Astrocyte of the spinal cord (primary cell): ENCODE results near the gene BCAS4.

ENCODE experiments used
- DNase-seq: peaks from one replicate; pipeline ENCODE4 v3.0.0; 2011; ENCODE audit warnings: low read depth, low spot score
- H3K4me3 ChIP-seq: 2 replicates; pipeline ENCODE4 v1.5.1; 2011; ENCODE audit warnings: low read depth, mild to moderate bottlenecking, low read length, moderate library complexity
- in situ Hi-C: cut with HindIII; loops from 2 replicates; pipeline ENCODE4 v1.10.0; 2017; ENCODE audit warnings: low sequenced_read_pairs
- TF ChIP-seq, protein P1 (sequence below): IDR thresholded peaks from 2 replicates; pipeline ENCODE4 v1.5.1; 2012; ENCODE audit warnings: low read depth, mild to moderate bottlenecking, low read length, inconsistent platforms

BCAS4 gene

DNA sequence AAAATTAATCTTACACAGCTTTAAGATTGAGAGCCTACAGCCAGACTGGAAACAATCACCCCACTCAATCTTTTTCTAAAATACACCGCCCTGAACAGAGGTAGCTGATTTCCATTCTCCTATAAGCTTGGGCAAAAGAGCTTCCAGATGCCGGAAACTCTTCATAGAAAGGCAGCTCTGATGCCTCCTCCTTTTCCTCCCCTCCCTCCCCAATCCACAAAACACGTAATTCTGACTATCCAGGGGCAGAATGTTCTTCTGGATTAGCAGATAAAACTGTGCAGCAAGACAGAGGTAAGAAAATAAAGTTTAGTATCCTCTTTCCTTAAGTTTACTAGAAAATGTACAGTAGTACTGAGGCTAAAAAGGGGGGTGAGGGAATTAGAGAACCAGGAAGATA lies 120.6 kb downstream of the BCAS4 start:
- no peak for DNase-seq
- TF ChIP-seq, protein P1, sequence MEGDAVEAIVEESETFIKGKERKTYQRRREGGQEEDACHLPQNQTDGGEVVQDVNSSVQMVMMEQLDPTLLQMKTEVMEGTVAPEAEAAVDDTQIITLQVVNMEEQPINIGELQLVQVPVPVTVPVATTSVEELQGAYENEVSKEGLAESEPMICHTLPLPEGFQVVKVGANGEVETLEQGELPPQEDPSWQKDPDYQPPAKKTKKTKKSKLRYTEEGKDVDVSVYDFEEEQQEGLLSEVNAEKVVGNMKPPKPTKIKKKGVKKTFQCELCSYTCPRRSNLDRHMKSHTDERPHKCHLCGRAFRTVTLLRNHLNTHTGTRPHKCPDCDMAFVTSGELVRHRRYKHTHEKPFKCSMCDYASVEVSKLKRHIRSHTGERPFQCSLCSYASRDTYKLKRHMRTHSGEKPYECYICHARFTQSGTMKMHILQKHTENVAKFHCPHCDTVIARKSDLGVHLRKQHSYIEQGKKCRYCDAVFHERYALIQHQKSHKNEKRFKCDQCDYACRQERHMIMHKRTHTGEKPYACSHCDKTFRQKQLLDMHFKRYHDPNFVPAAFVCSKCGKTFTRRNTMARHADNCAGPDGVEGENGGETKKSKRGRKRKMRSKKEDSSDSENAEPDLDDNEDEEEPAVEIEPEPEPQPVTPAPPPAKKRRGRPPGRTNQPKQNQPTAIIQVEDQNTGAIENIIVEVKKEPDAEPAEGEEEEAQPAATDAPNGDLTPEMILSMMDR = no peak
- in situ Hi-C loops = no loop called here
- H3K4me3 ChIP-seq = no peak overlapping the region

DNA sequence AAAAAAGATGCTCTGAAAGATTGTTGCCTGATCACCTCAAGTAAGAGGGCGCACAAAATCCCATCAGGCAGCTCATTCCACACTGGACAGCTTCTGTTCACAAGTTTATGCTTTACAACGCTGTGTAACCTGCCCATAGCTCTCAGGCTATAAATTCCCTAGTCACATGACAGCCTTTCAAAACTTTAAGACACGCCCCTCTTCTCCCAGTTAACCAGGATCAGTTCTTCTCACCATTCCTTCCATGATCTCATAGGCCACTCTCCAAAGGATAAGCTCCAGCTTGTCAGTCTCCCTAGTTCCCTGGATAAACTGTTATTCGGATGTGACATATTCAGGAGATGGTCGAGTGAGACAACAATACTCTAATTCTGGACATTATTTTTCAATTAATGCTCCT lies 121.4 kb downstream of the BCAS4 start:
- no peak for DNase-seq
- in situ Hi-C loops = no loop called here
- H3K4me3 ChIP-seq = no peak overlapping the region
- TF ChIP-seq, protein P1 = no peak

DNA sequence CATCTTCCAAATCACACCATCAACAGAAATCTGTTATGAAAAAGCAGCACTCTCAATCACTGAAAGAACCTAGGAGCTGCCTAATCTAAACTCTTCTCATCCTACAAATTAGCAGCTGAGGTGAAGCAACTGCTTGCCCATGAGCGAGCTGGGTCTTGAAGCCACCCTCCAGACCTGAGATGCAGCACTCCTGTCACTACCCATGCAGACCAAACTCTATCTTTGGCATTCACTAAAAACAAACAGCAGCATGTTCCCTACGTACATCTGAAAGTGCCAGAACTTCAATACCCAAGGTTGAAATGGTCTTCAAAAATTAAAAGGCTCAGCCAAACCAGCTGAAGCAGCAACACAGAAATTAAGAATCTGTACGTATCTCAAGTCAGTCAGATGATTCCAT lies 122.1 kb downstream of the BCAS4 start:
- DNase-seq = no peak
- TF ChIP-seq, protein P1 = no peak
- no peak overlapping the region for H3K4me3 ChIP-seq
- in situ Hi-C loops = no loop called here

DNA sequence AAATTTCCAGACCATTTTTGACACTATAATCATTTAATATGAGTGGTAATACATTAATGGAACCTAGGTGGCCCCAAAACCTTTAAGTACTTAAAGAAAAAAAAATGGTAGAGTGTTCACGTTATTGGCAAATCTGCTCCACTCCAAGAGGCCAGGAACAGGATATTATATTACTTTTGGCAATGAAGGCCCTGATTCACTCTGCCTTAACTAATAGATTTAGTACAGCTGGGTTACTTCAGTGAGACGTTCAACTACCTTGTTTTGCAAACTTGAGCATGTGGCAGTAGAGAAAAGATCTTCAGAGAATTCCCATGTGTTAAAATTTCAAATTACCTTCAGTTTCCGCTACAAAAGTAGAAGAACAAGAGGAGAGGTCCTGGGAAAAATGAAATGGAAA lies 123.5 kb downstream of the BCAS4 start:
- peak; percentile 47 for DNase-seq
- TF ChIP-seq, protein P1 = no peak
- H3K4me3 ChIP-seq = no peak overlapping the region
- in situ Hi-C loops = no loop called here

DNA sequence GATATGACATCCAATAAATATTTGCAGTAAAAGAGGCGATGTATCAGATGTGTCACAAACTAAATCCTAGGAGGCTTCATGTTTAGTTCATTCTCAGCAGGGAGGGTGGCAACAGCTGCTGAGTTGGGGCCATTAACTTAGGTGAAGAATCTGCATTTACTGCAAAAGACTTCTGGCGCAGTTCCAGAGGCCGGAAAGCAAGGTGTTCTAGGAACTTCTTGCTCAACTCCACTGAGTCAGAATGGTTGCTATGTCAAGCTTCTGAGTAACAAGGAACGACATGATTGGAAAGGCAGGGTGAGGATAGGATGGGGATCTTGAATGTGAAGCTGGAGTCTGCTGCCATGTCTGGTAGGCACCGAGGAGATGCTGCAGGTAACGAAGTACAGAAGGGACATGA lies 124.7 kb downstream of the BCAS4 start:
- H3K4me3 ChIP-seq = no peak overlapping the region
- in situ Hi-C loops = no loop called here
- TF ChIP-seq, protein P1 = no peak
- DNase-seq = peak; percentile 81

DNA sequence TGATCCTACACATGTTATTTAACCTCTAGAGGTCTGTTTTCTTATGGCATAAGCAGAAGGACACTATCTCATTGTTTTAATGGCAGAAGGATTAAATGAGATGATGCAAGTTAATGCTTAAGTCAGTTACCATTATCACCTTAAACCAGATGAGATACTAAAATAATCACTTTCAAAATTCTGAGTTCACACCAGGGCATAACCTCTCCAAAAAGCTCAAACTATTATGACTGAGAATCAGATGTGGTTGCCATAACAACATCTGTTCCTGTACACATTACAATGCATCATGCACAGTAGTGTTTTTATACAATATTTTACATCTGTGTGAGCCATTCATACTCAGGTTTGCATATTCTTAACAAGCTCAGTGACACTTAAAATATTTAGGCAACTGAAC lies 126.1 kb downstream of the BCAS4 start:
- TF ChIP-seq, protein P1 = no peak
- no peak overlapping the region for H3K4me3 ChIP-seq
- in situ Hi-C loops = no loop called here
- DNase-seq = no peak
